H1 (cell line): ENCODE measurements around the gene SMPD2. TPM values are rescaled to one million over a fixed set of nuclear protein-coding genes. Genes with fewer than 3 reads are reported as not detected.

Experiments
- CTCF ChIA-PET: fragments of 300-600 bp; sonication (Branson Sonifier 250); formaldehyde crosslinking; loops from one replicate; lab custom pipeline; 2021; ENCODE audit not compliant: partially characterized antibody; lab: Charles Lee
- POLR2A ChIA-PET: fragments of 300-600 bp; sonication (Branson Sonifier 250); formaldehyde crosslinking; loops from one replicate; lab custom pipeline; 2021; ENCODE audit warnings: inconsistent platforms; ENCODE audit not compliant: partially characterized antibody; lab: Charles Lee
- DNase-seq, 2 experiments: peaks; one replicate each; pipeline versions ENCODE4 v3.0.0 to v3.0.0-alpha.2; 2010 to 2022; ENCODE audit warnings: low spot score in 2 of 2, low read depth in 1 of 2, mixed read lengths in 1 of 2
- FAIRE-seq: peaks from 2 replicates; lab custom pipeline; 2011; peaks lifted over from hg19 to GRCh38; lab: Jason Lieb, UNC
- H2AFZ ChIP-seq: 2 replicates; pipeline ENCODE4 v1.8.1; 2012; ENCODE audit warnings: low read length, inconsistent platforms
- H2AK5ac ChIP-seq: 2 replicates; pipeline ENCODE4 v1.6.1; 2013; ENCODE audit warnings: low read depth, low read length
- H2BK120ac ChIP-seq: replicated peaks from 2 replicates; pipeline ENCODE3; 2013; ENCODE audit warnings: low read depth, low read length, inconsistent platforms
- H2BK12ac ChIP-seq: 2 replicates; pipeline ENCODE4 v1.6.1; 2013; ENCODE audit warnings: low read depth, low read length
- H2BK15ac ChIP-seq: 2 replicates; pipeline ENCODE4 v1.6.1; 2013; ENCODE audit warnings: low read length
- H2BK20ac ChIP-seq: 2 replicates; pipeline ENCODE4 v1.6.1; 2013; ENCODE audit warnings: low read length
- H2BK5ac ChIP-seq: 2 replicates; pipeline ENCODE4 v1.6.1; 2013; ENCODE audit warnings: low read depth, low read length
- H3K14ac ChIP-seq: 2 replicates; pipeline ENCODE4 v1.6.1; 2013; ENCODE audit warnings: inconsistent platforms; ENCODE audit not compliant: insufficient read length
- H3K18ac ChIP-seq: 2 replicates; pipeline ENCODE4 v1.6.1; 2013; ENCODE audit warnings: low read length; ENCODE audit errors: extremely low read depth
- H3K23ac ChIP-seq: 2 replicates; pipeline ENCODE4 v1.6.1; 2013; ENCODE audit warnings: inconsistent platforms; ENCODE audit not compliant: insufficient read length
- H3K23me2 ChIP-seq: 2 replicates; pipeline ENCODE4 v1.6.1; 2013; ENCODE audit warnings: low read depth, low read length
- H3K27ac ChIP-seq: 2 replicates; pipeline ENCODE4 v1.6.1; 2011; ENCODE audit warnings: low read depth, low read length, inconsistent platforms
- H3K27me3 ChIP-seq, 4 experiments: replicated peaks in 1 of 4; 1 replicate in 1 of 4; 2 replicates in 3 of 4; pipeline versions ENCODE4 v1.6.1 to v1.8.1; 2011 to 2013; ENCODE audit warnings: low read length in 3 of 4, mild to moderate bottlenecking in 3 of 4, inconsistent platforms in 2 of 4, mixed read lengths in 2 of 4, moderate library complexity in 1 of 4; ENCODE audit not compliant: control insufficient read depth in 3 of 4, insufficient read depth in 3 of 4; ENCODE audit errors: extremely low read depth in 1 of 4
- H3K36me3 ChIP-seq, 4 experiments: 2 replicates each; pipeline versions ENCODE4 v1.6.1 to v1.8.1; 2011 to 2013; ENCODE audit warnings: mild to moderate bottlenecking in 4 of 4, low read length in 3 of 4, moderate library complexity in 2 of 4, control low read depth in 1 of 4, inconsistent platforms in 1 of 4; ENCODE audit not compliant: insufficient read depth in 4 of 4, control insufficient read depth in 2 of 4
- H3K4ac ChIP-seq: replicated peaks from 2 replicates; pipeline ENCODE3; 2013; ENCODE audit warnings: low read length, low read depth, mixed read lengths, inconsistent platforms; ENCODE audit not compliant: insufficient read length
- H3K4me1 ChIP-seq, 4 experiments: replicated peaks in 1 of 4; 1 replicate in 1 of 4; 2 replicates in 3 of 4; pipeline versions ENCODE4 v1.6.1 to v1.8.1; 2011 to 2013; ENCODE audit warnings: low read length in 3 of 4, inconsistent platforms in 2 of 4, mixed read lengths in 1 of 4; ENCODE audit not compliant: insufficient read depth in 4 of 4, control insufficient read depth in 3 of 4
- H3K4me2 ChIP-seq, 2 experiments: 2 replicates each; pipeline versions ENCODE4 v1.6.1 to v1.8.1; 2011 to 2013; ENCODE audit warnings: low read depth in 2 of 2, low read length in 2 of 2, control low read depth in 1 of 2, inconsistent platforms in 1 of 2, mild to moderate bottlenecking in 1 of 2; ENCODE audit not compliant: insufficient read depth in 1 of 2
- H3K4me3 ChIP-seq, 4 experiments: fragments of 200-600, 300-600 bp in 1 of 4; sonication (generic), shearing (Covaris generic), sonication (Bioruptor Twin) in 1 of 4; 2 replicates each; pipeline versions ENCODE4 v1.5.1 to v1.8.1; 2011 to 2016; ENCODE audit warnings: low read length in 4 of 4, low read depth in 3 of 4, control low read depth in 2 of 4, inconsistent platforms in 2 of 4, mild to moderate bottlenecking in 2 of 4, mixed read lengths in 1 of 4, moderate library complexity in 1 of 4; ENCODE audit not compliant: insufficient read depth in 2 of 4; ENCODE audit errors: extremely low read depth in 1 of 4
- H3K56ac ChIP-seq: replicated peaks from 2 replicates; pipeline ENCODE3; 2013; ENCODE audit warnings: low read depth, mild to moderate bottlenecking, mixed read lengths, low read length, inconsistent platforms; ENCODE audit not compliant: insufficient read length
- H3K79me1 ChIP-seq: 2 replicates; pipeline ENCODE4 v1.6.1; 2013; ENCODE audit warnings: low read depth, low read length, control low read depth
- H3K79me2 ChIP-seq, 2 experiments: 2 replicates each; pipeline versions ENCODE4 v1.6.1 to v1.8.1; 2012 to 2013; ENCODE audit warnings: low read length in 2 of 2, mild to moderate bottlenecking in 2 of 2, inconsistent platforms in 1 of 2; ENCODE audit not compliant: insufficient read depth in 2 of 2, control insufficient read depth in 1 of 2
- H3K9ac ChIP-seq, 4 experiments: replicated peaks in 1 of 4; 1 replicate in 1 of 4; 2 replicates in 3 of 4; pipeline versions ENCODE4 v1.6.1 to v1.8.1; 2011 to 2013; ENCODE audit warnings: low read depth in 3 of 4, low read length in 3 of 4, control low read depth in 2 of 4, mild to moderate bottlenecking in 2 of 4, moderate library complexity in 2 of 4, inconsistent platforms in 1 of 4; ENCODE audit errors: extremely low read depth in 1 of 4
- H3K9me3 ChIP-seq, 2 experiments: 2 replicates each; pipeline versions ENCODE4 v1.6.1 to v1.8.1; 2012 to 2013; ENCODE audit warnings: mild to moderate bottlenecking in 2 of 2, moderate library complexity in 2 of 2, control low read depth in 1 of 2, inconsistent platforms in 1 of 2, low read depth in 1 of 2, low read length in 1 of 2, mixed read lengths in 1 of 2; ENCODE audit not compliant: insufficient read depth in 2 of 2
- H4K20me1 ChIP-seq, 2 experiments: replicated peaks in 1 of 2; 2 replicates each; pipeline versions ENCODE3 to v1.8.1; 2011 to 2013; ENCODE audit warnings: inconsistent platforms in 2 of 2, low read length in 2 of 2, mild to moderate bottlenecking in 1 of 2; ENCODE audit not compliant: insufficient read depth in 2 of 2, control insufficient read depth in 1 of 2
- H4K5ac ChIP-seq: 2 replicates; pipeline ENCODE4 v1.6.1; 2013; ENCODE audit warnings: low read length, low read depth, mixed read lengths, inconsistent platforms; ENCODE audit not compliant: insufficient read length
- H4K8ac ChIP-seq: 2 replicates; pipeline ENCODE4 v1.8.0; 2013; ENCODE audit warnings: mild to moderate bottlenecking, moderate library complexity, low read length, inconsistent platforms; ENCODE audit not compliant: insufficient read depth; ENCODE audit errors: extremely low read depth
- H4K91ac ChIP-seq: replicated peaks from 2 replicates; pipeline ENCODE3; 2013; ENCODE audit warnings: low read length, mixed read lengths, inconsistent platforms; ENCODE audit not compliant: insufficient read length
- POU5F1 ChIP-seq: IDR thresholded peaks from 2 replicates; pipeline ENCODE4 v1.6.1; 2011; ENCODE audit warnings: low read depth, mild to moderate bottlenecking, low read length, moderate library complexity
- RAD21 ChIP-seq, 2 experiments: IDR thresholded peaks in 1 of 2; conservative IDR thresholded peaks in 1 of 2; 2 replicates each; pipeline ENCODE4 v1.6.1; 2011; ENCODE audit warnings: low read depth in 2 of 2, low read length in 2 of 2, improper control_type of control experiment in 1 of 2, inconsistent platforms in 1 of 2, mild to moderate bottlenecking in 1 of 2, moderate library complexity in 1 of 2
- SAP30 ChIP-seq: fragments of 300-600 bp; sonication (generic); IDR thresholded peaks from 2 replicates; pipeline ENCODE4 v1.7.1; 2012; ENCODE audit warnings: low read length, moderate library complexity, mild to moderate bottlenecking, inconsistent platforms; ENCODE audit not compliant: insufficient read depth, insufficient replicate concordance
- SRF ChIP-seq: IDR thresholded peaks from 2 replicates; pipeline ENCODE4 v1.6.1; 2011; ENCODE audit warnings: mild to moderate bottlenecking, low read depth, low read length, moderate library complexity
- TAF1 ChIP-seq: IDR thresholded peaks from 2 replicates; pipeline ENCODE4 v1.6.1; 2011; ENCODE audit warnings: mild to moderate bottlenecking, low read depth, low read length
- YY1 ChIP-seq: IDR thresholded peaks from 2 replicates; pipeline ENCODE4 v1.6.1; 2011; ENCODE audit warnings: low read depth, mild to moderate bottlenecking, low read length
- WGBS, 2 experiments: shearing (Covaris generic) in 1 of 2; methylation state at CpG; one replicate each; pipeline versions ENCODE4 v1.1.6 to v1.1.7; 2013 to 2015; ENCODE audit warnings: low lambda C conversion rate in 2 of 2, mixed read lengths in 2 of 2, inconsistent platforms in 1 of 2, low coverage in 1 of 2, missing lambda C conversion rate in 1 of 2; ENCODE audit not compliant: insufficient replicate concordance in 2 of 2, insufficient coverage in 1 of 2, insufficient read length in 1 of 2; ENCODE audit errors: extremely low coverage in 1 of 2, missing lambda C conversion rate in 1 of 2; 5-methylcytosine and 5-hydroxymethylcytosine counted together
- polyA plus RNA-seq, 7 experiments: library from polyadenylated mRNA; depleted of rRNA in 3 of 7; stranded (reverse) in 5 of 7; unstranded in 2 of 7; fragments of >200 nt in 5 of 7; fragments of 200-250 nt in 2 of 7; gene quantifications; 1 replicate in 5 of 7; 2 replicates in 1 of 7; 4 replicates in 1 of 7; pipeline versions ENCODE4 v1.2.1 to v1.2.3, GENCODE V29; 2011 to 2013; ENCODE audit warnings: missing spikeins in 2 of 7, mixed read lengths in 2 of 7
- total RNA-seq: library from RNA; stranded (reverse); fragmentation: NEBNext Ultra II Directional; extraction: Animal tissue kit (Norgen Biotek cat#: 25700); gene quantifications from 2 replicates; pipeline ENCODE4 v1.2.1, GENCODE V29; 2021

Gene SMPD2
- total and polyA plus RNA-seq, 2 of the 8 experiments (the other 6 are each of a cell fraction or from before 2014, with no cell fraction given), result 11.5 to 17.2 TPM

- DNase-seq, result no peak
- Histone ChIP-seq H3K36me3 (peaks cover 19 to 98% (median 55%) of the 10 kb centered on the region in 4 experiments), H3K9ac (no peak overlapping the region)
Observed at GRCh38 chr6:109466212-109466923, 25.8 kb downstream of the SMPD2 start.

More at GRCh38 chr6:109466212-109466923, 25.8 kb downstream of the SMPD2 start:
- Histone ChIP-seq H4K8ac (no peak overlapping the region), H3K4ac (no peak overlapping the region), H3K4me2 (no peak overlapping the region), H3K4me1 (no peaks in the 10 kb centered on the region), H2BK5ac (no peak overlapping the region), H3K27ac (no peak overlapping the region), H3K23me2 (no peaks in the 10 kb centered on the region), H3K14ac (no peak overlapping the region), H2BK12ac (no peak overlapping the region), H3K79me2 (peaks cover 0 to 19% of the 10 kb centered on the region in 2 experiments; a peak in 2 of 4 replicates), H4K20me1 (peaks cover 1 to 11% of the 10 kb centered on the region in 2 experiments), H4K91ac (no peak overlapping the region), H3K9me3 (peaks cover 0 to 5% of the 10 kb centered on the region in 2 experiments; a peak in 1 of 4 replicates), H3K27me3 (no peaks in the 10 kb centered on the region), H2BK15ac (no peak overlapping the region), H4K5ac (no peak overlapping the region), H3K56ac (no peak overlapping the region), H3K4me3 (no peak overlapping the region), H2AK5ac (no peak overlapping the region), H3K23ac (no peak overlapping the region), H3K79me1 (peaks cover 7% of the 10 kb centered on the region; the same call in 1 of the 2 replicates), H2BK20ac (no peak overlapping the region), H3K18ac (no peak overlapping the region), H2BK120ac (no peak overlapping the region), H2AFZ (no peak overlapping the region)
- no peak for FAIRE-seq
- POLR2A ChIA-PET, result interaction anchor here (0.5 to 3.1 kb wide), 4 partner anchors 10 to 353 kb away, joined by 3 to 10 read pairs (median 4); partner anchors contain the start of genes PPIL6 and SMPD2
- WGBS, 2 experiments, result 93% methylated on average over 7 of the region's 7 CpGs; no CpG with 5 or more reads in 1 of the 2 experiments
- CTCF ChIA-PET, result no interaction called here
- TF ChIP-seq YY1 (no peak), TAF1 (no peak), POU5F1 (no peak), RAD21 (IDR thresholded peaks at IDR 0.05 in 1 of 2, conservative IDR thresholded peaks at IDR 0.05 in 1 of 2; ENCODE audit: low read depth in 2 of 2, low read length in 2 of 2) (no peak), SRF (no peak), SAP30 (no peak)
